HepG2 (cell line): Measurements from ENCODE around the gene NINL. TPM values are rescaled to one million over a fixed set of nuclear protein-coding genes. Genes with fewer than 3 reads are reported as not detected.

Experiments used
- ARNT ChIP-seq: fragments of 450-650 bp; IDR thresholded peaks from 2 replicates; pipeline ENCODE4 v1.6.1; 2017
- FOXP4 ChIP-seq: sonication (generic); formaldehyde crosslinking; IDR thresholded peaks from 2 replicates; pipeline ENCODE4 v1.4.0; 2020; ENCODE audit warnings: missing genetic modification reagents
- HOMEZ ChIP-seq: IDR thresholded peaks from 2 replicates; pipeline ENCODE4 v1.6.1; 2016; ENCODE audit warnings: low read depth
- IKZF4 ChIP-seq: sonication (generic); formaldehyde crosslinking; IDR thresholded peaks from 2 replicates; pipeline ENCODE4 v1.5.1; 2020; ENCODE audit warnings: borderline replicate concordance, mild to moderate bottlenecking, low read depth, missing genetic modification reagents; ENCODE audit errors: not compliant biosample characterization
- MTERF4 ChIP-seq: sonication (generic); formaldehyde crosslinking; IDR thresholded peaks from 2 replicates; pipeline ENCODE4 v1.8.0; 2023; ENCODE audit warnings: mild to moderate bottlenecking, missing genetic modification reagents
- NFAT5 ChIP-seq: sonication (generic); formaldehyde crosslinking; IDR thresholded peaks from 2 replicates; pipeline ENCODE4 v1.4.0; 2020; ENCODE audit warnings: missing genetic modification reagents
- NONO ChIP-seq, 2 experiments: fragments of 450-650 bp in 1 of 2; sonication (generic) in 1 of 2; formaldehyde crosslinking in 1 of 2; IDR thresholded peaks in 1 of 2; conservative IDR thresholded peaks in 1 of 2; 2 replicates each; pipeline versions ENCODE4 v1.6.1 to v1.8.0; 2017 to 2022; ENCODE audit warnings: mild to moderate bottlenecking in 1 of 2, missing genetic modification reagents in 1 of 2, moderate library complexity in 1 of 2
- RBFOX2 ChIP-seq: fragments of 200-400 bp; formaldehyde crosslinking; IDR thresholded peaks from 2 replicates; pipeline ENCODE4 v1.6.1; 2017; ENCODE audit warnings: low read depth, mild to moderate bottlenecking, low read length
- SAP130 ChIP-seq: IDR thresholded peaks from 2 replicates; pipeline ENCODE4 v1.6.1; 2016; ENCODE audit warnings: low read depth
- ZBTB42 ChIP-seq: sonication (generic); formaldehyde crosslinking; IDR thresholded peaks from 2 replicates; pipeline ENCODE4 v1.5.0; 2020; ENCODE audit warnings: mild to moderate bottlenecking, missing genetic modification reagents
- ZMYM3 ChIP-seq: sonication (generic); formaldehyde crosslinking; IDR thresholded peaks from 2 replicates; pipeline ENCODE4 v1.5.1; 2020; ENCODE audit warnings: mild to moderate bottlenecking, missing genetic modification reagents
- ZMYM4 ChIP-seq: sonication (generic); formaldehyde crosslinking; IDR thresholded peaks from 2 replicates; pipeline ENCODE4 v1.8.1; 2023; ENCODE audit warnings: mild to moderate bottlenecking, missing genetic modification reagents
- ZNF264 ChIP-seq: sonication (generic); formaldehyde crosslinking; IDR thresholded peaks from 2 replicates; pipeline ENCODE4 v1.4.0; 2020; ENCODE audit warnings: missing genetic modification reagents
- ZNF496 ChIP-seq: sonication (generic); formaldehyde crosslinking; IDR thresholded peaks from 2 replicates; pipeline ENCODE4 v1.8.1; 2023; ENCODE audit warnings: mild to moderate bottlenecking, moderate library complexity, missing genetic modification reagents; ENCODE audit not compliant: insufficient replicate concordance
- ZNF597 ChIP-seq: sonication (generic); formaldehyde crosslinking; IDR thresholded peaks from 2 replicates; pipeline ENCODE4 v1.5.0; 2020; ENCODE audit warnings: missing genetic modification reagents
- ZNF598 ChIP-seq: sonication (generic); formaldehyde crosslinking; IDR thresholded peaks from 2 replicates; pipeline ENCODE4 v1.5.1; 2020; ENCODE audit warnings: mild to moderate bottlenecking, missing genetic modification reagents, borderline replicate concordance
- ZNF772 ChIP-seq: sonication (generic); formaldehyde crosslinking; IDR thresholded peaks from 2 replicates; pipeline ENCODE4 v1.5.0; 2020; ENCODE audit warnings: mild to moderate bottlenecking, missing genetic modification reagents
- polyA plus RNA-seq, 8 experiments: library from polyadenylated mRNA; depleted of rRNA in 3 of 8; stranded (reverse) in 7 of 8; unstranded in 1 of 8; fragments of >200 nt; fragmentation: Illumina TruSeq in 4 of 8; extraction: Trizol in 4 of 8; gene quantifications; 2 replicates each; pipeline versions ENCODE4 v1.2.1 to v1.2.3, GENCODE V29; 2011 to 2016; ENCODE audit warnings: low read depth in 4 of 8, missing spikeins in 1 of 8, mixed read lengths in 1 of 8; ENCODE audit not compliant: insufficient read depth in 1 of 8
- total RNA-seq, 5 experiments: library from RNA; depleted of rRNA; stranded (reverse); fragments of >200 nt; fragmentation: Illumina TruSeq; extraction: Trizol; gene quantifications; 2 replicates each; pipeline ENCODE4 v1.2.3, GENCODE V29; 2016; ENCODE audit warnings: low read depth in 1 of 5

NINL gene
- total and polyA plus RNA-seq, 2 of the 13 experiments (the other 11 are each of a cell fraction or from before 2014, with no cell fraction given), result 32.3 to 34.3 TPM

- TF ChIP-seq FOXP4 (CRISPR knock-in tag), result peak; percentile 91
- TF ChIP-seq SAP130 (CRISPR knock-in tag), result peak; percentile 99
- TF ChIP-seq ZNF597, result no peak; the same call in 1 of the 2 replicates
- TF ChIP-seq ARNT, result no peak
- peak; percentile 98 for TF ChIP-seq ZNF264 (CRISPR knock-in tag)
- TF ChIP-seq ZNF772 (CRISPR knock-in tag), result peak; percentile 98
- peak; percentile 99 for TF ChIP-seq ZMYM4 (CRISPR knock-in tag)
- peak; percentile 94 for TF ChIP-seq ZMYM3 (CRISPR knock-in tag)
- TF ChIP-seq NONO (IDR thresholded peaks at IDR 0.05), result no peak
- TF ChIP-seq NONO (CRISPR knock-in tag; conservative IDR thresholded peaks at IDR 0.05), result peak; percentile 100
- no peak for TF ChIP-seq ZNF598 (CRISPR knock-in tag)
- peak; percentile 67; the same call in 1 of the 2 replicates for TF ChIP-seq MTERF4 (CRISPR knock-in tag)
- no peak; the same call in 1 of the 2 replicates for TF ChIP-seq NFAT5 (CRISPR knock-in tag)
- TF ChIP-seq ZBTB42, result peak; percentile 98
- TF ChIP-seq HOMEZ, result peak; percentile 94; the same call in 1 of the 2 replicates
- no peak for TF ChIP-seq ZNF496 (CRISPR knock-in tag)
- peak; percentile 41; the same call in 1 of the 2 replicates for TF ChIP-seq RBFOX2
- TF ChIP-seq IKZF4 (CRISPR knock-in tag), result no peak
Observed at GRCh38 chr20:25508083-25508770, 77.1 kb downstream of the NINL start (continued).
